HFFc6 (cell line): ENCODE data around the gene HLA-DRB1. TPM values are rescaled to one million over a fixed set of nuclear protein-coding genes. Genes with fewer than 3 reads are reported as not detected.

Source experiments
- DNase-seq: peaks from one replicate; pipeline ENCODE4 v3.0.0-alpha.2; 2018
- H3K27ac Mint-ChIP-seq: 2 replicates; pipeline ENCODE4 v1.8.0; 2020; ENCODE audit warnings: mild to moderate bottlenecking, mixed read lengths
- H3K27me3 Mint-ChIP-seq: 2 replicates; pipeline ENCODE4 v1.8.0; 2021; ENCODE audit warnings: mild to moderate bottlenecking, moderate library complexity, mixed read lengths; ENCODE audit not compliant: insufficient read depth
- H3K36me3 Mint-ChIP-seq: 2 replicates; pipeline ENCODE4 v1.8.0; 2021; ENCODE audit warnings: low read depth, mixed read lengths
- H3K4me1 Mint-ChIP-seq: 2 replicates; pipeline ENCODE4 v1.8.0; 2020; ENCODE audit warnings: low read depth, mixed read lengths
- H3K4me3 Mint-ChIP-seq: 2 replicates; pipeline ENCODE4 v1.8.0; 2020; ENCODE audit warnings: mild to moderate bottlenecking, moderate library complexity, mixed read lengths
- H3K9me3 Mint-ChIP-seq: 2 replicates; pipeline ENCODE4 v1.8.0; 2020; ENCODE audit warnings: mild to moderate bottlenecking, mixed read lengths
- total RNA-seq, 6 experiments: library from RNA; stranded (reverse); fragmentation: NEBNext Ultra II Directional; extraction: Animal tissue kit (Norgen Biotek cat#: 25700); gene quantifications; 2 replicates in 1 of 6; 3 replicates in 5 of 6; pipeline ENCODE4 v1.2.3, GENCODE V29; 2021
- TF ChIP-seq, protein P1 (sequence below): fragments of 200-600 bp; sonication (generic); IDR thresholded peaks from 2 replicates; pipeline ENCODE4 v1.5.0; 2021; ENCODE audit warnings: antibody characterized with exemption, mild to moderate bottlenecking

The HLA-DRB1 gene
- total RNA-seq, 6 experiments from 2014 or later: not detected

DNA sequence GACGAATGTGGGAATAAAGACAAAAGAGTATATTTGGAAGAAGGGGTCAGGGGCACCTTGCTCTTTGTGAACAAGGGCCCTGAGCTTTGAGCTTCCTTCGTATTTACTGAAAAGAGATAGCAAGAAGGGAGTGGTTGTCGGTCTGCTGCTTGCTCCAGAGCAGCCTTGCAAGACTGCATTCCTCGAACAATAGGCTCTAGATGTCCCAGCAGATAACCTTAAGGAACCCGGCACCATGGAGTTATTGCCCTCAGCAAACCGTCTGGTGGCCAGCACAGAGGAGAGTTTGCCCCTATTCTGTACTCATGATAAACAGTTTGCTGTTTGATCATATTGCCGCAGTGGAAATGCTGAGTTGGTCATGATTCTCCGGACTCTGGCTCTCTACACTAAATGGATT, 22.7 kb downstream of the HLA-DRB1 start:
- no peak overlapping the region for H3K4me3 Mint-ChIP-seq
- peaks cover 5% of the 10 kb centered on the region for H3K27me3 Mint-ChIP-seq
- H3K36me3 Mint-ChIP-seq: no peaks in the 10 kb centered on the region
- H3K9me3 Mint-ChIP-seq: no peaks in the 10 kb centered on the region
- TF ChIP-seq, protein P1, sequence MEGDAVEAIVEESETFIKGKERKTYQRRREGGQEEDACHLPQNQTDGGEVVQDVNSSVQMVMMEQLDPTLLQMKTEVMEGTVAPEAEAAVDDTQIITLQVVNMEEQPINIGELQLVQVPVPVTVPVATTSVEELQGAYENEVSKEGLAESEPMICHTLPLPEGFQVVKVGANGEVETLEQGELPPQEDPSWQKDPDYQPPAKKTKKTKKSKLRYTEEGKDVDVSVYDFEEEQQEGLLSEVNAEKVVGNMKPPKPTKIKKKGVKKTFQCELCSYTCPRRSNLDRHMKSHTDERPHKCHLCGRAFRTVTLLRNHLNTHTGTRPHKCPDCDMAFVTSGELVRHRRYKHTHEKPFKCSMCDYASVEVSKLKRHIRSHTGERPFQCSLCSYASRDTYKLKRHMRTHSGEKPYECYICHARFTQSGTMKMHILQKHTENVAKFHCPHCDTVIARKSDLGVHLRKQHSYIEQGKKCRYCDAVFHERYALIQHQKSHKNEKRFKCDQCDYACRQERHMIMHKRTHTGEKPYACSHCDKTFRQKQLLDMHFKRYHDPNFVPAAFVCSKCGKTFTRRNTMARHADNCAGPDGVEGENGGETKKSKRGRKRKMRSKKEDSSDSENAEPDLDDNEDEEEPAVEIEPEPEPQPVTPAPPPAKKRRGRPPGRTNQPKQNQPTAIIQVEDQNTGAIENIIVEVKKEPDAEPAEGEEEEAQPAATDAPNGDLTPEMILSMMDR: no peak
- DNase-seq: no peak
- no peak overlapping the region for H3K27ac Mint-ChIP-seq
- no peaks in the 10 kb centered on the region for H3K4me1 Mint-ChIP-seq

DNA sequence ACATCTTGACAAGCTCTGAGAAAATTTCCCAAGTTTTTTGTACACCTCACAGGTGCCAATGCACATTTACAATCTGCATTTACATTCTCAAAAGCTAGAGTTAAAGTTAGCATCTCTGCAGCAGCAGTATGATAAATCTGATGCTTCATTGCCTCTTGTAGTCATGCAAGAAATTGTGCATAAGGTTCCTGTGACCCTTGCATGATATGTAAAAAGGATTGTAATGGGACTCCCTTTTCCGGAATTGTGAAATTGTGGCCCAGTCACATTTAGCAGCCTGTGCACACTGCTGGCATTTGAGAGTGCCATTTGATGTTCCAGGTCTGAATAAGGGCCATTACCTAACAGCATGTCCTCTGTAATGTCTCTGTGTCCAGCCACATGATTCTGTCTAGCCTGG, 24.1 kb downstream of the HLA-DRB1 start:
- Mint-ChIP-seq H3K27me3 (peaks cover under 1% of the 10 kb centered on the region), H3K36me3 (no peaks in the 10 kb centered on the region), H3K4me3 (no peak overlapping the region), H3K9me3 (no peaks in the 10 kb centered on the region), H3K4me1 (no peaks in the 10 kb centered on the region), H3K27ac (no peak overlapping the region)
- TF ChIP-seq, protein P1: no peak
- DNase-seq: no peak

- Mint-ChIP-seq H3K4me3 (no peak overlapping the region), H3K27me3 (peaks cover 5% of the 10 kb centered on the region), H3K9me3 (no peaks in the 10 kb centered on the region), H3K27ac (no peak overlapping the region), H3K36me3 (no peaks in the 10 kb centered on the region), H3K4me1 (no peaks in the 10 kb centered on the region)
- no peak for DNase-seq
- TF ChIP-seq, protein P1: no peak
These were observed 26.7 kb downstream of the HLA-DRB1 start for GRCh38 chr6:32562940-32563339.

DNA sequence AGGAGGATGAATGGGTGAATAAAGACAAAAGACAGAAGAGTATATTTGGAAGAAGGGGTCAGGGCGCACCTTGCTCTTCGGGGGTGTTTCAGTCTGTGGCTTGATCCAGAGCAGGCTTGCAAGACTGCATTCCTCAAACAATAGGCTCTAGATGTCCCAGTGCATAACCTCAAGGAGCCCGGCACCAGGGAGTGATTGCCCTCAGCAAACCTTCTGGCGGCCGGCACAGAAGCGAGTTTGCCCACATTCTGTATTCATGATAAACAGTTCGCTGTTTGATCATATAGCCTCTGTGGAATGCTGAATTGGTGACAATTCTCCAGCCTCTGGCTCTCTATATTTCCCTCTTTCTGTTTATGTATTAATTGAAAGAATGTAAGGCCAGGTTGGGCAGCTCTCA, 29.9 kb downstream of the HLA-DRB1 start:
- no peak overlapping the region for H3K27ac Mint-ChIP-seq

GRCh38 chr6:32558426-32559057, 31.1 kb downstream of the HLA-DRB1 start:
- H3K9me3 Mint-ChIP-seq: no peaks in the 10 kb centered on the region
- TF ChIP-seq, protein P1: no peak
- no peak overlapping the region for H3K4me3 Mint-ChIP-seq
- no peak overlapping the region for H3K27ac Mint-ChIP-seq
- peaks cover 5% of the 10 kb centered on the region for H3K27me3 Mint-ChIP-seq
- no peaks in the 10 kb centered on the region for H3K4me1 Mint-ChIP-seq
- DNase-seq: no peak
- H3K36me3 Mint-ChIP-seq: no peaks in the 10 kb centered on the region

More for the DNA sequence above, 29.9 kb downstream of the HLA-DRB1 start:
- TF ChIP-seq, protein P1: no peak
- no peak for DNase-seq
- Mint-ChIP-seq H3K27me3 (peaks cover 5% of the 10 kb centered on the region), H3K4me1 (no peaks in the 10 kb centered on the region), H3K4me3 (no peak overlapping the region), H3K9me3 (no peaks in the 10 kb centered on the region), H3K36me3 (no peaks in the 10 kb centered on the region)
